Large intestine (tissue), 3 donors: Measurements from ENCODE around the gene EFHC1. TPM values are rescaled to one million over a fixed set of nuclear protein-coding genes. Genes with fewer than 3 reads are reported as not detected.

ENCODE experiments used
- DNase-seq, 2 donors: peaks; one replicate each; pipeline versions ENCODE4 v3.0.0 to v3.0.0-alpha.2; 2013
- H3K27ac ChIP-seq: one replicate; pipeline ENCODE4 v1.5.1; 2013; ENCODE audit warnings: low read length
- H3K27me3 ChIP-seq: 2 replicates; pipeline ENCODE4 v1.6.1; 2013; ENCODE audit warnings: low read length; ENCODE audit not compliant: control insufficient read depth, insufficient read depth
- H3K36me3 ChIP-seq: 2 replicates; pipeline ENCODE4 v1.6.1; 2013; ENCODE audit warnings: low read length; ENCODE audit not compliant: control insufficient read depth, insufficient read depth
- H3K4me1 ChIP-seq: one replicate; pipeline ENCODE4 v1.6.1; 2013; ENCODE audit warnings: low read length; ENCODE audit not compliant: control insufficient read depth, insufficient read depth
- H3K4me3 ChIP-seq: one replicate; pipeline ENCODE4 v1.5.1; 2013; ENCODE audit warnings: low read length
- H3K9me3 ChIP-seq: one replicate; pipeline ENCODE4 v1.6.1; 2013; ENCODE audit warnings: mild to moderate bottlenecking, low read depth, low read length, moderate library complexity; ENCODE audit not compliant: control insufficient read depth
- WGBS: methylation state at CpG from one replicate; pipeline ENCODE4 v1.1.5; 2013; ENCODE audit warnings: low lambda C conversion rate; ENCODE audit not compliant: insufficient coverage; 5-methylcytosine and 5-hydroxymethylcytosine counted together
- polyA plus RNA-seq: library from polyadenylated mRNA; unstranded; fragments of 120-200 nt; gene quantifications from one replicate; pipeline ENCODE4 v1.2.1, GENCODE V29; 2013

EFHC1 gene
- polyA plus RNA-seq, 1 donor: 23.2 TPM

DNA sequence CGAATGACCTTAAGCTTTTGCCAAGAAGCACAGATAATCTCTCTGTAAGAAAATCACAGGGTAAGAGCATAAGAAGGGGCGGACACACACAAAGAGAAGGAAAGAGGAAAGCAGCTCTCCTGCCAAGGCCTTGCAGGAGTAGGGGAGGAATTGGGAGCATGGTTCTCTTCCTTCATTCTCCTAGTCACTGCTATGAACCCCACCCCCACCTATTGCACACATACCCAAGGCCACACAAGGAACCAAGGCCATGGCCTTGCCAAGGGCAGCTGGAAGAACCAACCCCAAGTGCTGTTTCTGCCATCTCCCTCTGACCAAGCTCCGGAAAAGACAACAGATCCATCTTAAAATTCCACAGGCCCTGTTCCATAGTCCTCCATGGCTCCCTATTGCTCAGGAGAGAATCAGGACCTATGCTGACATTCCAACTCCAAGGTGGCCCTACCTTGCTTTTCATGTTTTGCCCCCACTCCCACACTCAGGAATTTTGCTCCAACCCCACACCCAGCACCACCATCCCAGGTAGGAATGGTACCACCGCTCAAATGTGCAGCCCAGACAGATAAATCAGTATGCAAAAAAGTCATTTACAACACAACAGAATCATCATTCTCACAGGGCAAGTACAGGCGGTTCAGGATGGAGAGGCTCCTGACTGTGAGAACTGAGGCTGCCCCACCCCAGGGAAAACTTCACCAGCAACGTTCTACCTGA is 125.4 kb downstream of the EFHC1 start:
- Histone ChIP-seq H3K9me3 (no peaks in the 10 kb centered on the region), H3K36me3 (peaks cover 18% of the 10 kb centered on the region), H3K4me3 (no peak overlapping the region), H3K27me3 (no peaks in the 10 kb centered on the region), H3K27ac (no peak overlapping the region), H3K4me1 (peaks cover 62% of the 10 kb centered on the region)
- DNase-seq: no peak
- 100% methylated on average over 1 of the region's 6 CpGs for WGBS

DNA sequence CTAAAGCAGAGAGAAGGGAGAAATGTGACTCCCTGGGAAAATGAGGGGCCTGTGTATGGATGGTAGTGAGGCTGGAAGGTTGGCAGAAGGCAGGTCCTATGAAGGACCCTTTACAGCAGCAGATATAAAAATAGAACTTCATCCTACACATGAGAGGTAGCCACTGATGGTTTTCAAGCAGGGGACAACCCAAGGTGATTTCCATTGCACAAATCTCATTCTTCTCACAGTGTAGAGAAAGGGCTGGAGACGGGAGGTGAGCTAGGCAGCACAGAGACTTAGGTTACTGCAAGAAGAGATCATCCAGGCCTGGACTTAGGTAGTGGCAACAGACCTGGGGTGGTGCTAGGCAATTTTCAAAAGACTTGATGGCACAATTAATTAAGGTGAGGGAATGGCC is 126.0 kb downstream of the EFHC1 start:
- Histone ChIP-seq H3K9me3 (no peaks in the 10 kb centered on the region), H3K27me3 (no peaks in the 10 kb centered on the region), H3K4me1 (peaks cover 68% of the 10 kb centered on the region), H3K36me3 (peaks cover 18% of the 10 kb centered on the region), H3K4me3 (no peak overlapping the region), H3K27ac (no peak overlapping the region)
- WGBS: no CpG with 5 or more reads among the region's 1 CpG
- no peak for DNase-seq

DNA sequence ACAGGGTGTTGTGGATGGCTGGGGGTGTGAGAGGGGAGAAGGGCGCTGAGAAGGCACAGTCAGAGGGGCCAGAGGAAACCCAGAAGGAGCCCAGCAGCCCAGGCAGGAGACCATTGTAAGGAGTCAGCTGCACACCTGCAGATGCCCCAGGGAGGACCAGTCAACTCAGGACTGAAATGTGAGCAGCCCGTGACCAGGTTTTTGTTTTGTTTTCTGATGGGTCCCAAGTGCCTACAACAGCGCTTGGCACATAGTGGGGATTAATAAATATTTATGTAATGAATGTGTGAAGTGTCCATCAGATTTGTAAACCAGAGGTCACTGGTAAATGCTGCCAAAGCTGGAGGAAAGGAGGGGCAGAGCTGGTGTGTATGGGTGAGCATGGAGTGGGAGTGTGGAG is 126.5 kb downstream of the EFHC1 start:
- no peak overlapping the region for H3K27ac ChIP-seq
- peaks cover 73% of the 10 kb centered on the region for H3K4me1 ChIP-seq
- H3K36me3 ChIP-seq: peaks cover 18% of the 10 kb centered on the region
- no peak for DNase-seq
- H3K4me3 ChIP-seq: no peak overlapping the region
- 100% methylated on average over 1 of the region's 3 CpGs for WGBS
- H3K9me3 ChIP-seq: no peaks in the 10 kb centered on the region
- no peaks in the 10 kb centered on the region for H3K27me3 ChIP-seq

DNA sequence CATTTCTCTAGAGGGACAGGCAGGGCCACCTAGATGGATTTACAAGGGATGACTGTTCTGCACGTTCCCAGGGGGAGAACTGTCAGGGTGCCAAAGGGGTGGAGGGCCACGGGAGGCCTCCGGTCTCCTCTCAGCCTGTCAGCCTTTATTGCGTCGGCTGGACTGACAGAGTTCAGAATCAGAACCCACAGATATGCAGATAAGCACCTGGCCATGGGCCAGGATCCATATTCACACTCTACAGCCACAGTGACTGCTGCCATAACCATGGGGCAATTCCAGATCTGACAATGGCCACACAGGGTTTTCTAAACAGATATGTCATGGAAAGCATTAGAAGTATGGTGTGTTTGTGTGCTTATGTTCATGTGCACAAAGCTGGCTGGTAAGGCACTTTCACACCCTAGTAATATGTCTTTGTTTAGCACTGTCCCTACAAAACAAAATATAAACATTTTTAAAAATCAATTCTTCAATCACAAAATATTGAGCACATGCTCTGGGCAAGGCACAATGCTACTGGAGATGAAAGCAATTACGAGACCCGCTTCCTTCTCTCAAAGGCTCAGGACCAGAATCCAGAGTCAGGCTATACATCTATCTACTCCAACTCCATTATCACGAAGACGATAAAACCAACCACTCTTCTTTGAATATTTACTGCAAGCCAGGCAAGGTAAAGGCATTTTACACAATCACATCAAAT is 127.7 kb downstream of the EFHC1 start:
- H3K4me1 ChIP-seq: peaks cover 84% of the 10 kb centered on the region
- peak in 1 of 2 donors; percentile 72 for DNase-seq
- WGBS: 74% methylated on average over 3 of the region's 9 CpGs
- H3K36me3 ChIP-seq: peaks cover 15% of the 10 kb centered on the region
- no peaks in the 10 kb centered on the region for H3K9me3 ChIP-seq
- no peak overlapping the region for H3K4me3 ChIP-seq
- H3K27me3 ChIP-seq: no peaks in the 10 kb centered on the region
- H3K27ac ChIP-seq: peak overlapping the region; percentile 16

DNA sequence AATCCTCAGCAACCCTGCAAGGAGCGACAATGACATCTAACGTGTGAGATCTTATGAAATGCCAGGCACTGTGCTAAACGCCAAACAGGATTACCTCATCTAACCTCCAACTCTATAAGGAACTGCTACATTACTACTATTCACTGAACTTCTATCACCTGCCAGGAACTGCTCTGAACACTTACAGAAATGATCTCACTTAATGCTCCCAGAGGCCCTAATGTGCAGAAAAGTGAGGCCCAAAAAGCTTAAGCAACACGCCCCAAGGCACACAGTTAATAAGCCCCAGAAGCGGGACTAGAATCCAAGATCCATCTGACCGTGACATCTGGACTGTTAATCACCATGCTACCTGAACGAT is 128.2 kb downstream of the EFHC1 start:
- H3K4me1 ChIP-seq: peaks cover 84% of the 10 kb centered on the region
- H3K27me3 ChIP-seq: no peaks in the 10 kb centered on the region
- H3K4me3 ChIP-seq: no peak overlapping the region
- DNase-seq: no peak
- WGBS: no CpG with 5 or more reads among the region's 7 CpGs
- H3K9me3 ChIP-seq: no peaks in the 10 kb centered on the region
- H3K27ac ChIP-seq: no peak overlapping the region
- peaks cover 15% of the 10 kb centered on the region for H3K36me3 ChIP-seq

DNA sequence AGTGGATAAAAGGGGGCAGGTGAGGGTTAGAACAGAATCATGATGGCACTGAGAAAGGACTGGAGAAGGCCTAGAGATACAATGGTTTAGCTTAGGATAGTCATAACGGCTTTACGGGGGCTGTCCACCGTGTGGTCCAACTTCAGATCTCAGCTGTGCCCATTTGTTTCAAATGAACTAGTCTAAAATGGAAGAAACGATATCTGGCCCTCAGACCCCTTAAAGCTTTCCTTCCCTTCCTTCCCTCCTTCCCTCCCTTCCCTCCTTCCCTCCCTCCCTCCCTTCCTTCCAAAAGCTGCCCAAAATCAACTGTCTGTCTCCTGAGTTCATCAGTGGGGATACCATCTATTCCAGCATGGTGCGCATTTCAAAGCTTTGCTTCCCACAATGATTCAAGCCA is 128.9 kb downstream of the EFHC1 start:
- H3K36me3 ChIP-seq: peaks cover 14% of the 10 kb centered on the region
- no peak overlapping the region for H3K27ac ChIP-seq
- H3K4me3 ChIP-seq: no peak overlapping the region
- H3K27me3 ChIP-seq: no peaks in the 10 kb centered on the region
- WGBS: 100% methylated on average over 1 of the region's 5 CpGs
- H3K4me1 ChIP-seq: peaks cover 83% of the 10 kb centered on the region
- no peaks in the 10 kb centered on the region for H3K9me3 ChIP-seq
- no peak for DNase-seq

DNA sequence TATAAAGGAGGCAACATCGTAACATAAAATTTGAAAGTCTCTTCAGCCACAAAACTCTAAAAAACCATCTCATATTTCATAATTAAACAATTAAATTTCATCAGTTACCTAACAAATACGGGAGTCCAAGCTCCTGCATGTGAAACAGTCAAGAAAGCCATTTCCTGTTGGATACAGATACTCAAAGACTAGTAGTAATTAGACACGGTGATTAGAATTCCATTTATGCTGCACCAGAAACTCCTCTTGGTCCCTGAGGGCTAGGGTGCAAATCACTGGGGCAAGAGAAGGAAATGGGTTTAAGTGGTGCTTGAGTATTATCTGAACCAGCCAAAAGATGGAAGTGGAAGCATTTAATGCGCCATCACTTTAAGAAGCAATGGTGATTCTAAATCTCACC is 129.3 kb downstream of the EFHC1 start:
- Histone ChIP-seq H3K4me1 (peaks cover 81% of the 10 kb centered on the region), H3K4me3 (no peak overlapping the region), H3K27me3 (no peaks in the 10 kb centered on the region), H3K36me3 (peaks cover 11% of the 10 kb centered on the region), H3K27ac (peak overlapping the region; percentile 67), H3K9me3 (no peaks in the 10 kb centered on the region)
- 100% methylated on average over 1 of the region's 4 CpGs for WGBS
- DNase-seq: no peak

DNA sequence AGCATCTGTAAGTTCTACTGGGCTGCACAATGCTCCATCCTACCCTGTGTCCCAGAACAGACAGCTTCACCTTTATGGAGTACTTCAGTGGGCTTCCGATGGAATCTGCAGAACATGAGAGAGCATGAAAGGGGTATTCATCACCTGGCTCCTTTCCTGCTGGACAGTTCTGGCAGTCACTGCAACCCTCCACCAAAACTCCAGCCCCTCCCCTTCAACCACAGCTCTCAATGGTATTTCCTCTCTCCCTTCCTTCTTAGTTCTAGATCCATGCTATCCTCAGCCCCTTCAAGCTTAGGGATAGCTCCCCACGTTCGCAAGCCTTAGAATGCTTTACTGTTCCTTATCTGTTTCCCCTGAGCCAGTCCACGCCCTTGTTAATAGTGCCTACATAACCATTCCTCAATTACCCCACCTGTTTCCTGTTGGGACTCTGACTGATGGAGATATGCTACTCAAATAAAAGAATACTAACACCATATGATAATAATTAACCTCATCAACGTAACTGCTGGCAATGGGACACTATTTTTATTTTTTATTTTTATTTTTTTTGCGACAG is 130.0 kb downstream of the EFHC1 start:
- Histone ChIP-seq H3K4me3 (no peak overlapping the region), H3K36me3 (peaks cover 11% of the 10 kb centered on the region), H3K27ac (peak overlapping the region; percentile 67), H3K9me3 (no peaks in the 10 kb centered on the region), H3K27me3 (no peaks in the 10 kb centered on the region), H3K4me1 (peaks cover 76% of the 10 kb centered on the region)
- DNase-seq: peak; percentile 77 to 89
- WGBS: 19% methylated on average over 5 of the region's 6 CpGs

DNA sequence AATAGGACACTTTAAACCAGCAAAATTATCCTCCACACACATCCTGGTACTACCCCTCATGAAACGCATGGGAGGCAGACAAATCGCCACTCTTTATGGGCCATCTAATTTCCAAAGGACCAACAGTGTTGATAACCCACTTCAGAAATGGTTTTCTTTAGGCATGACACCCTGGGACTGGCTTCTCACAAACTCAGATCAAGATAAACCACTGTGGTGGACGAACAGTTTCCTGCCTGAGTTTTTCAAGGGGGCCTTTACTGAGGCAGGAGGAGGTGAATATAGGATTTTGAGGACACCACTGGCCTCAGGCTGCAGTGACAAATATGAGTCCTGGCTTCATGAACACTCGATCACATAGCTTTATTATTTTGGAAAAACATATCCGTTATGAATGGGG is 130.7 kb downstream of the EFHC1 start:
- no peak for DNase-seq
- Histone ChIP-seq H3K36me3 (peaks cover 11% of the 10 kb centered on the region), H3K9me3 (no peaks in the 10 kb centered on the region), H3K4me1 (peaks cover 68% of the 10 kb centered on the region), H3K27ac (peak overlapping the region; percentile 30), H3K4me3 (no peak overlapping the region), H3K27me3 (no peaks in the 10 kb centered on the region)
- WGBS: no CpG with 5 or more reads among the region's 5 CpGs

DNA sequence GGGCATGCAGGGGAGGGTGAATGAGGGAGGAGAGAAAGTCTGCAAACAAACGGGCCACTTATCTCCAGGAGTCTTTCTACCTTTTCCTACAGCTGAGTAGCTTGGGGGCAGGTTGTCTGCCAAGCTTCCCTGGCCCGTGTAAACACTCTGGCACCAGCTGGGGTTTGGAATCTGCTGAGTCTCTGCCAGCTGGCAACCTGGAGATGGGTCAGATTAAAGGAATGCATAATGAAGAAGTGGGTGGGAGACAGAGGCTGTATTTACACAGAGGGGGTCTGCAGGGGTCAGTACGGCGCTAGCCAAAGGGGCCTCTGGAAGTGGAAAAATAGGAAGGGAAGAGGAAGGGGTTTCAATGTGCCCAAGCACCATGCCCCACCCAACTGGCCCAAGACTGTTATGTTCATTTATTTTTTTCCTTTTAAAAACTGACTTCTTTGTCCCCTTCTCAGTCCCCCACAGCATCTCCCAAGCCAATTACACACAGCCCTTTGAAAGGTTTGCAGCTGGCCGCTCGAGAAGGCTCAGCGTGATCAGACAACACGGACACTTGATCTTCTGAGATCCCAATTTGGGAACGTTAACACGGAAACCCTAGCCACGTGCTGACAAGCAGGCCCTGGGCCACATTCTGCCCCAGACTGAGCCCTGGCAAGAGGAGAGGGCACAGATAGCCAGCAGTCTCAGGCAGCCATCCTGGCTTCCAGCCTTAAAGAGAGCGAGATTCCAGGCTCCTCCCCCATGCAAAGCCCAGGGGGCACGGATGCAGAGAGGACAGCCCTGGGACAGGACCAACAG is 131.5 kb downstream of the EFHC1 start:
- peaks cover 63% of the 10 kb centered on the region for H3K4me1 ChIP-seq
- WGBS: 60% methylated on average over 1 of the region's 13 CpGs
- peak in 1 of 2 donors; percentile 58 for DNase-seq
- H3K27me3 ChIP-seq: no peaks in the 10 kb centered on the region
- peak overlapping the region; percentile 19 for H3K27ac ChIP-seq
- H3K36me3 ChIP-seq: peaks cover 10% of the 10 kb centered on the region
- H3K4me3 ChIP-seq: no peak overlapping the region
- no peaks in the 10 kb centered on the region for H3K9me3 ChIP-seq
